ENCODE data around the gene GBA3. TPM values are rescaled to one million over a fixed set of nuclear protein-coding genes. Genes with fewer than 3 reads are reported as not detected.

GBA3 gene
- total RNA-seq, 6 experiments from 2014 or later = not detected

GRCh38 chr4:22730021-22730420, 37.3 kb downstream of the GBA3 start:
- H3K4me1 Mint-ChIP-seq (ENCODE audit: low read depth) = no peaks in the 10 kb centered on the region
- peaks cover 15% of the 10 kb centered on the region for H3K9me3 Mint-ChIP-seq
- no peak for DNase-seq
- H3K36me3 Mint-ChIP-seq (ENCODE audit: low read depth) = no peaks in the 10 kb centered on the region
- TF ChIP-seq, protein P1, sequence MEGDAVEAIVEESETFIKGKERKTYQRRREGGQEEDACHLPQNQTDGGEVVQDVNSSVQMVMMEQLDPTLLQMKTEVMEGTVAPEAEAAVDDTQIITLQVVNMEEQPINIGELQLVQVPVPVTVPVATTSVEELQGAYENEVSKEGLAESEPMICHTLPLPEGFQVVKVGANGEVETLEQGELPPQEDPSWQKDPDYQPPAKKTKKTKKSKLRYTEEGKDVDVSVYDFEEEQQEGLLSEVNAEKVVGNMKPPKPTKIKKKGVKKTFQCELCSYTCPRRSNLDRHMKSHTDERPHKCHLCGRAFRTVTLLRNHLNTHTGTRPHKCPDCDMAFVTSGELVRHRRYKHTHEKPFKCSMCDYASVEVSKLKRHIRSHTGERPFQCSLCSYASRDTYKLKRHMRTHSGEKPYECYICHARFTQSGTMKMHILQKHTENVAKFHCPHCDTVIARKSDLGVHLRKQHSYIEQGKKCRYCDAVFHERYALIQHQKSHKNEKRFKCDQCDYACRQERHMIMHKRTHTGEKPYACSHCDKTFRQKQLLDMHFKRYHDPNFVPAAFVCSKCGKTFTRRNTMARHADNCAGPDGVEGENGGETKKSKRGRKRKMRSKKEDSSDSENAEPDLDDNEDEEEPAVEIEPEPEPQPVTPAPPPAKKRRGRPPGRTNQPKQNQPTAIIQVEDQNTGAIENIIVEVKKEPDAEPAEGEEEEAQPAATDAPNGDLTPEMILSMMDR (IDR thresholded peaks at IDR 0.05) = no peak
- no peak overlapping the region for H3K4me3 Mint-ChIP-seq
- H3K27ac Mint-ChIP-seq = no peak overlapping the region
- no peaks in the 10 kb centered on the region for H3K27me3 Mint-ChIP-seq (ENCODE audit: insufficient read depth)

- TF ChIP-seq, protein P1 (IDR thresholded peaks at IDR 0.05) = no peak
- no peaks in the 10 kb centered on the region for H3K27me3 Mint-ChIP-seq (ENCODE audit: insufficient read depth)
- no peak for DNase-seq
- peaks cover 33% of the 10 kb centered on the region for H3K9me3 Mint-ChIP-seq
- no peaks in the 10 kb centered on the region for H3K36me3 Mint-ChIP-seq (ENCODE audit: low read depth)
- H3K4me3 Mint-ChIP-seq = no peak overlapping the region
- H3K27ac Mint-ChIP-seq = no peak overlapping the region
- H3K4me1 Mint-ChIP-seq (ENCODE audit: low read depth) = no peaks in the 10 kb centered on the region
Observed at GRCh38 chr4:22733816-22734215, 41.1 kb downstream of the GBA3 start.

- H3K36me3 Mint-ChIP-seq (ENCODE audit: low read depth) = 0 out of 2 replicates have a peak, but pooled peaks cover 6% of the 10 kb centered on the region
- no peaks in the 10 kb centered on the region for H3K4me1 Mint-ChIP-seq (ENCODE audit: low read depth)
- peaks cover 48% of the 10 kb centered on the region for H3K9me3 Mint-ChIP-seq
- H3K27me3 Mint-ChIP-seq (ENCODE audit: insufficient read depth) = no peaks in the 10 kb centered on the region
- TF ChIP-seq, protein P1 (IDR thresholded peaks at IDR 0.05) = no peak
- no peak overlapping the region for H3K4me3 Mint-ChIP-seq
- H3K27ac Mint-ChIP-seq = no peak overlapping the region
- DNase-seq = no peak
Observed at GRCh38 chr4:22736912-22737311, 44.2 kb downstream of the GBA3 start.

DNA sequence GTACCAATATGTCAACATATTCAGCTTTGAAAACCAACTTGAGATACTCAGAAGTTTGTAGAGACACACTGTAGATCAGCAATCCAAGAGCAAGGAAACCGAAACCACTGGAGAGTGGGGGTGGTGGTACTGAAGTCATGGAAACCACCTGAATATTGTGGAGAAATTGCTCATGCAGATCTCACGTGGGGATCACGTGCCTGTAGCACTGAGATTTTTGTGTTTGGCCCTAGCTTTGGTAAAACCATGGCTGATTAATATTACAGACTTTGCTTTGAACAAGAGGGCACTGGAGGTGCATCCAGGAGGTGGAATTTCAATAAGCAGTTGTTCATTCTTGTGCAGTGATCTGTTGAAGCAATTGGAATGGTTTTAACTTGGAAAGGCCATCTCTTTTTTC, 47.2 kb downstream of the GBA3 start:
- H3K4me1 Mint-ChIP-seq (ENCODE audit: low read depth) = no peaks in the 10 kb centered on the region
- TF ChIP-seq, protein P1 (IDR thresholded peaks at IDR 0.05) = no peak
- H3K4me3 Mint-ChIP-seq = no peak overlapping the region
- no peaks in the 10 kb centered on the region for H3K27me3 Mint-ChIP-seq (ENCODE audit: insufficient read depth)
- H3K36me3 Mint-ChIP-seq (ENCODE audit: low read depth) = 0 out of 2 replicates have a peak, but pooled peaks cover 6% of the 10 kb centered on the region
- no peak overlapping the region for H3K27ac Mint-ChIP-seq
- peaks cover 59% of the 10 kb centered on the region for H3K9me3 Mint-ChIP-seq
- DNase-seq = no peak

DNA sequence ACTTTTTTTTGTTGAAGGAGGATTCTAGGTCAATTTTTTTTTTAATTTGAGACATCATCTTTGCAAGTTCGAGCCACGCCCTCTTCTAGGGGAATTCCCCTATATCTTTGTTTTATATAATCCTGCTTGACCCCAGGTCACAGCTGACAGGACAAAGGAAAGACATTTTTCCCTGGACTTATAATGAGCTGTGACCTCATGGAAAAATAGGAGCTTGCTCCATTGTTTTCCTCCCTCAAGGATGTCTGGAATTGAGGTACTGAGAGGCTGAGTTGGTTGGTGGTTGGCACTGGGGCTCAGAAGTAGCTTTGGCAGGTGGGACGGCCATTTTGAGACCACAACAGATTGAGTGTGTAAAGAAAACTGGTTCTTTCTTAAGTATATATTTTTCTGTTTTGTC, 49.0 kb downstream of the GBA3 start:
- H3K4me1 Mint-ChIP-seq (ENCODE audit: low read depth) = no peaks in the 10 kb centered on the region
- no peak for DNase-seq

More for the DNA sequence above, 49.0 kb downstream of the GBA3 start:
- TF ChIP-seq, protein P1 (IDR thresholded peaks at IDR 0.05) = no peak
- H3K27ac Mint-ChIP-seq = no peak overlapping the region
- H3K4me3 Mint-ChIP-seq = no peak overlapping the region
- 0 out of 2 replicates have a peak, but pooled peaks cover 6% of the 10 kb centered on the region for H3K36me3 Mint-ChIP-seq (ENCODE audit: low read depth)
- no peaks in the 10 kb centered on the region for H3K27me3 Mint-ChIP-seq (ENCODE audit: insufficient read depth)
- H3K9me3 Mint-ChIP-seq = peaks cover 61% of the 10 kb centered on the region

Measured in HFFc6 (cell line).